ENCODE results near the gene RNF223. TPM values are rescaled to one million over a fixed set of nuclear protein-coding genes. Genes with fewer than 3 reads are reported as not detected.

Gene RNF223
- total RNA-seq, 1 experiment from 2014 or later, result 147 TPM

- Histone ChIP-seq H3K9me3 (ENCODE audit: low read length) (no peaks in the 10 kb centered on the region), H4K20me1 (ENCODE audit: low read length) (no peaks in the 10 kb centered on the region), H3K4me1 (ENCODE audit: insufficient read depth, low read length) (no peaks in the 10 kb centered on the region), H3K27ac (ENCODE audit: low read length) (no peak overlapping the region), H2AFZ (ENCODE audit: low read length) (no peak overlapping the region), H3K79me2 (ENCODE audit: low read length) (peaks cover 29% of the 10 kb centered on the region), H3K9me2 (replicated peaks; ENCODE audit: low read length) (no peaks in the 10 kb centered on the region), H3K4me3 (ENCODE audit: low read length) (no peak overlapping the region), H3K4me2 (ENCODE audit: low read length) (no peak overlapping the region), H3K36me3 (ENCODE audit: low read depth, low read length) (peaks cover 16% of the 10 kb centered on the region; the same call in 1 of the 2 replicates), H3F3A (ENCODE audit: low read length, unreplicated experiment) (no peaks in the 10 kb centered on the region), H3K9ac (ENCODE audit: low read length) (no peak overlapping the region), H3K27me3 (ENCODE audit: low read length) (no peaks in the 10 kb centered on the region)
- no peak for DNase-seq
- intact Hi-C loops (cut with micrococcal nuclease), result no loop called here
- CTCF ChIA-PET, result no interaction called here
- no peak for TF ChIP-seq EZH2 (IDR thresholded peaks at IDR 0.05; ENCODE audit: low read length, unreplicated experiment)
- TF ChIP-seq CTCF (conservative IDR thresholded peaks at IDR 0.05; ENCODE audit: low read depth, low read length), result no peak
- no peak for TF ChIP-seq EZH2phosphoT487 (IDR thresholded peaks at IDR 0.05; ENCODE audit: borderline replicate concordance, low read length)
- POLR2A ChIA-PET (ENCODE audit: unreplicated experiment), result no interaction called here
- BruUV-seq (replicated peaks), result no TSS peak
- ATAC-seq, result no peak
Measured at GRCh38 chr1:1101503-1101902, 27.4 kb upstream of the RNF223 start.

- Histone ChIP-seq H3K79me2 (ENCODE audit: low read length) (peaks cover 22% of the 10 kb centered on the region), H3K4me2 (ENCODE audit: low read length) (no peak overlapping the region), H4K20me1 (ENCODE audit: low read length) (no peaks in the 10 kb centered on the region), H3K27ac (ENCODE audit: low read length) (no peak overlapping the region), H3K4me1 (ENCODE audit: insufficient read depth, low read length) (no peaks in the 10 kb centered on the region), H3F3A (ENCODE audit: low read length, unreplicated experiment) (no peaks in the 10 kb centered on the region), H3K27me3 (ENCODE audit: low read length) (no peaks in the 10 kb centered on the region), H3K36me3 (ENCODE audit: low read depth, low read length) (peaks cover 16% of the 10 kb centered on the region; the same call in 1 of the 2 replicates), H3K4me3 (ENCODE audit: low read length) (no peak overlapping the region), H2AFZ (ENCODE audit: low read length) (no peak overlapping the region), H3K9me2 (replicated peaks; ENCODE audit: low read length) (no peaks in the 10 kb centered on the region), H3K9ac (ENCODE audit: low read length) (no peak overlapping the region), H3K9me3 (ENCODE audit: low read length) (no peaks in the 10 kb centered on the region)
- ChIA-PET CTCF (no interaction called here), POLR2A (ENCODE audit: unreplicated experiment) (no interaction called here)
- no peak for ATAC-seq
- DNase-seq, result no peak
- intact Hi-C loops (cut with micrococcal nuclease), result no loop called here
- TSS peak; percentile 4 for BruUV-seq (replicated peaks)
- no peak for TF ChIP-seq EZH2 (IDR thresholded peaks at IDR 0.05; ENCODE audit: low read length, unreplicated experiment)
Measured at GRCh38 chr1:1100296-1100695, 26.2 kb upstream of the RNF223 start.

GRCh38 chr1:1099506-1100183 is 25.5 kb upstream of the RNF223 start:
- Histone ChIP-seq H3K79me2 (ENCODE audit: low read length) (peaks cover 15% of the 10 kb centered on the region), H3K27me3 (ENCODE audit: low read length) (no peaks in the 10 kb centered on the region), H3F3A (ENCODE audit: low read length, unreplicated experiment) (no peaks in the 10 kb centered on the region), H3K36me3 (ENCODE audit: low read depth, low read length) (peaks cover 16% of the 10 kb centered on the region; the same call in 1 of the 2 replicates), H3K9me3 (ENCODE audit: low read length) (no peaks in the 10 kb centered on the region), H2AFZ (ENCODE audit: low read length) (no peak overlapping the region), H4K20me1 (ENCODE audit: low read length) (no peaks in the 10 kb centered on the region), H3K4me2 (ENCODE audit: low read length) (no peak overlapping the region), H3K27ac (ENCODE audit: low read length) (no peak overlapping the region), H3K9ac (ENCODE audit: low read length) (no peak overlapping the region), H3K4me1 (ENCODE audit: insufficient read depth, low read length) (no peaks in the 10 kb centered on the region), H3K9me2 (replicated peaks; ENCODE audit: low read length) (no peaks in the 10 kb centered on the region), H3K4me3 (ENCODE audit: low read length) (no peak overlapping the region)
- TF ChIP-seq CTCF (conservative IDR thresholded peaks at IDR 0.05; ENCODE audit: low read depth, low read length) (no peak), EZH2 (IDR thresholded peaks at IDR 0.05; ENCODE audit: low read length, unreplicated experiment) (no peak), EZH2phosphoT487 (IDR thresholded peaks at IDR 0.05; ENCODE audit: borderline replicate concordance, low read length) (no peak)
- ATAC-seq (no peak), DNase-seq (no peak)
- no TSS peak for BruUV-seq (replicated peaks)
- ChIA-PET CTCF (no interaction called here), POLR2A (ENCODE audit: unreplicated experiment) (no interaction called here)
- intact Hi-C loops (cut with micrococcal nuclease), result no loop called here
